GM12872 (cell line): ENCODE data around the gene ERCC6.

ENCODE experiments used
- CTCF ChIP-seq: IDR thresholded peaks from 3 replicates; pipeline ENCODE4 v1.5.1; 2011; ENCODE audit warnings: low read depth, mild to moderate bottlenecking, low read length, moderate library complexity; ENCODE audit not compliant: insufficient read depth

The ERCC6 gene

DNA sequence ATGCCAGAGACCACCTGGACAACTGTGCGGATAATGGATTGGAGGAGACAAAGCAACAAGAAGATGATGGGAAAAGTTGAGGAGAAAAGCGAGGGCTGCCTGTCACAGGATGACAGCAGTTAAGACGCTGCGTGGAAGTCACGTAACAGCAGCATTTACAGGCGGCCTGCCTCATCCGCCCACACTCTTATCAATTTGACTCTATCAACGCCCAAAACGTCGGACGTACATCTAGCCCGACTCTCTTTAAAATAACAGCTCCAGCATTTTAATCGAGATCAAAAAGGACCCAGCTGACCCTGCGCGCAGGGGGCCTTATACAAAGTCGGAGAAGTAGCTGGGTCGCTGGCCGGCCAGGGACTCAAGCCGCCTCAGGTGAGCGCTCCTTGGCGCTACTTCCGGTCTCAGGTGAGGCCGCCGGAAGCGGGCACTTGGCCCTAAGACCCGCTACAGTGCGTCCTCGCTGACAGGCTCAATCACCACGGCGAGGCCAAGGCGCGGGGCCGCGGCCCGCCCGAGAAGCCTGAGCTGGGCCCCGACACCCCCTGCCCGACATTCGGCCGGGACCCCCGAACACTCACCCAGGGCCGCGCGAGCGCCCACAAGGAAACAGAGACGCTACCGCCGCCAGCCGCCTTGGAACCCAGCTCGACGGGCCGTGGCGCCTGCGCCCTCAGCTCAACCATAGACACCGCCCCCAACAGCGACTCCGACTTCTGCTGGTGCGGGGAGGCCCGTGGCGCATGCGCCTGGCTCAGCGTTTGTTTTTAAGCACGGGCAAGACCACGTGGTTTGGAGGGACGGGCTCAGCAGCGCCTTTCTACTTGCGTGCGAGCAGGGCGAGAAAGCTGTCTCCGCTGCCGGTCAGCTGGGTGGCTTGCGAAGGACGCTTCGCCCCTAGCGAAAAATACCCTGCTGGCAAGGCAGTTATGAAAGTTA lies at the start of gene ERCC6:
TSS of gene ERCC6 (minus strand) at position 741 of the 939 bp plus-strand sequence.
- TF ChIP-seq CTCF, result no peak

GRCh38 chr10:49587981-49588380 lies 49.1 kb upstream of the ERCC6 start:
- TF ChIP-seq CTCF, result no peak

DNA sequence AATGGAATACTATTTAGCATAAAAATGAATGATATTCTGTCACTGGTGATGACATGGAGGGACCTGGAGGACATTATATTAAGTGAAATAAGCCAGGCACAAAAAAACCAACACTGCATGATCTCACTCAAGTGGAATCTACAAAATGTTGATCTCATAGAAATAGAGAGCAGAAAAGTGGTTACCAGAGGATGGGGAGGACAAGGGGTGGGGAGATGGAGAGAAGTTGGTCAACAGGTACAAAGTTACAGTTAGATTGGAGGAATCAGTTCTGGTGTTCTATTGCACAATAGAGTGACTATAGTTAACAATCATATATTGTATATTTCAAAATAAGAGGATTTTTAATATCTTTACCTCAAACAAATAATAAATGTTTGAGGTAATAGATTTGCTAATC lies 46.5 kb upstream of the ERCC6 start:
- TF ChIP-seq CTCF, result no peak

DNA sequence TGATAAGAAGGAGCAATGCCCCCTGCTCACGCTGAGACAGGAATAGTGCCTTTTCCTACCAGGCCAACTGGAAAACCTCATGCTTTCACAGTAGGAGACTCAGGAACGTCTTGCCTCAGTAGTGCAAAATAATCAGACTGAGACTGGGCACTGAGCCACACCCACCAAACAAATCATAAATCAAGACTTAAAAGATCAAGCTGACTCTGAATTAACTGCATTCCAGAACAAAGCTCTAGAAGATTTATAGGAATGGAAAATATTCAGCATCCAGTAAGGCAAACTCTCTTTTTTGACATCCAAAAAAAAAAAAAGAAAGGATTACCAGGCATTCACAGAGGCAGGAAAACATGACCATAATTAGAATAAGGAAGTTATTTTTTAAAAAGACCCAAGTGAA lies 40.7 kb upstream of the ERCC6 start:
- no peak for TF ChIP-seq CTCF

DNA sequence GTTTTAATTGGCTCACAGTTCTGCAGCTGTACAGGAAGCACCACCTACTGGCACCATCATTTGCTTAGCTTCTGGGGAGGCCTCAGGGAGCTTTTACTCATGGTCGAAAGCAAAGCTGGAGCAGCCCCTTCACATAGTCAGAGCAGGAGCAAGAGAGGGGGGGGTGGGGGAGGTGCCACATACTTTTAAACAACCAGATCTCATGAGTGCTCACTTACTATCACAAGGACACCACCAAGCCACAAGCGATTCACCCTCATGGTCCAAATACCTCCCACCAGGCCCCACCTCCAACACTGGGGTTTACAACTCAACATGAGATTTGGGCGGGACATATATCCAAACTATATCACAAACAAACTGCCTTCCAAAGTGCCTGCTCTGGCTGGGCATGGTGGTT lies 39.5 kb upstream of the ERCC6 start:
- no peak for TF ChIP-seq CTCF

GRCh38 chr10:49577182-49577925 lies 38.4 kb upstream of the ERCC6 start:
- no peak for TF ChIP-seq CTCF

- TF ChIP-seq CTCF, result no peak
These were observed 36.7 kb upstream of the ERCC6 start for GRCh38 chr10:49575489-49576072.
